ENCODE results near the gene MYO9B.
"Not testable (repeated sequence)": the region's sequence is repeated elsewhere in the genome, so short reads cannot be mapped to it uniquely, and the experiment has no call there.

Gene MYO9B

GRCh38 chr19:17106964-17107363 lies 31.4 kb downstream of the MYO9B start:
- peaks cover 41% of the 10 kb centered on the region for H3K36me3 ChIP-seq (ENCODE audit: insufficient read depth, low read length)

DNA sequence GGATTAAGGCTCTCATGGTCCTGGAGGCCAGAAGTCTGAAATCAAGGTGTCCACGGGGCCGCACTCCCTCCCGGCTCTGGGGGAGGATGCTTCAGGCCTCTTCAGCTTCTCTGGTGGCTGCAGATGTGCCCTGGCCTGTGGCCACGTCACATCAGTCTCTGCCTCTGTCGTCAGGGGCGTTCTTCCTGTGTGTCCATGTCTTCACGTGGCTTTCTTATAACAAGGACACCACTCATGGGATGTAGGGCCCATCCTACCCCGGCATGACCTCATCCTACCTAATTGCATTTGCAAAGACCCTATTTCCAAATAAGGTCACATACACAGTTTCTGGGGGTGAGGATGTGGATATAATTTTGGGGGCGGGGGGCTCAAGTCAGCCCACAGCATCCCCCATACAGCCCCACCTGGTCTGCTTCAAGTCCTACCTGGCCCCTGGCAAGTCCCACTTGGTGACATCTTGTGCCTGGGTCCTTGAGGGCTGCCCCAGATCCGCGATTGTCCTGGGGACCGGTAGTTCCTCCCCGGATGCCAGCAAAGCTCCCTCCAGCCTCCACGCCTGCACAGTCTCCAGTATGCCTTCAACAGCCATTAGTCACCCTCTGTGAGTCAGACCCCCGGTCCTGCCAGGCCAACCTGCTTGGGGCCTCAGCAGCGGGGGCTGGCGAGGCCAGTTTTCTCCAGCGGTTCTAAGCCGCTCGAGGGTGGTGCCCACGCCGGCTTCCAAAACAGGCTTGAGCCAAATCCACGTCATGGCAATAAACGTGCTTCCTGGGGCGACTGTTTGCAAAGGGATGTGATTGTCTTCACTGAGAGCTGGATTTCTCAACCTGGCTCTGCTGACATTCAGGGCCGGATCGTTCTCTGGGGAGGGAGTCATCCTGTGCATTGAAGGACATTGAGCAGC lies 32.2 kb downstream of the MYO9B start:
- Histone ChIP-seq H3K27me3 (ENCODE audit: insufficient read depth, low read length) (no peaks in the 10 kb centered on the region), H3K9me3 (ENCODE audit: low read length) (peaks cover 7% of the 10 kb centered on the region), H3K36me3 (ENCODE audit: insufficient read depth, low read length) (peaks cover 39% of the 10 kb centered on the region), H3K4me3 (ENCODE audit: low read length) (no peak overlapping the region), H3K4me1 (ENCODE audit: insufficient read depth, low read length) (no peaks in the 10 kb centered on the region), H2AFZ (ENCODE audit: low read depth, low read length) (no peak overlapping the region)

More at GRCh38 chr19:17106964-17107363, 31.4 kb downstream of the MYO9B start:
- H3K9me3 ChIP-seq (ENCODE audit: low read length): peaks cover 13% of the 10 kb centered on the region
- not testable (repeated sequence) for H2AFZ ChIP-seq (ENCODE audit: low read depth, low read length); H3K4me1 ChIP-seq (ENCODE audit: insufficient read depth, low read length); H3K4me3 ChIP-seq (ENCODE audit: low read length); H3K27me3 ChIP-seq (ENCODE audit: insufficient read depth, low read length)

DNA sequence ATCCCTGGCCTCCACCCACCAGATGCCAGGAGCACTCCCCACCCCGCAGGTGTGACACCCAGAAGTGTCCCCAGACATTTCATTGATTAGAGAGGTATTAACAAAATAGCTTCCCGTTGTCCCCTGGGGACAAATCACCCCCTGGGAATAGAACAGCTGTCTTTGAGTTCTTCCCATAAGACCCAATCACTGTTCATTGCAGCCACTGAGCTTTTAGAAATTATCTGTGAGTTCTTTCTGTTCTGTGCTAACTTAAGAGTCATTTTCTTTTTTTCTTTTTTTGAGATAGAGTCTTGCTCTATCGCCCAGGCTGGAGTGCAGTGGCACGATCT lies 32.8 kb downstream of the MYO9B start:
- Histone ChIP-seq H3K4me3 (ENCODE audit: low read length) (no peak overlapping the region), H3K27me3 (ENCODE audit: insufficient read depth, low read length) (no peaks in the 10 kb centered on the region), H3K9me3 (ENCODE audit: low read length) (peaks cover 2% of the 10 kb centered on the region), H3K4me1 (ENCODE audit: insufficient read depth, low read length) (no peaks in the 10 kb centered on the region), H2AFZ (ENCODE audit: low read depth, low read length) (no peak overlapping the region), H3K36me3 (ENCODE audit: insufficient read depth, low read length) (peaks cover 34% of the 10 kb centered on the region)

GRCh38 chr19:17109300-17109699 lies 33.7 kb downstream of the MYO9B start:
- no peak overlapping the region for H2AFZ ChIP-seq (ENCODE audit: low read depth, low read length)
- H3K4me1 ChIP-seq (ENCODE audit: insufficient read depth, low read length): no peaks in the 10 kb centered on the region
- peaks cover 31% of the 10 kb centered on the region for H3K36me3 ChIP-seq (ENCODE audit: insufficient read depth, low read length)
- peaks cover 1% of the 10 kb centered on the region for H3K9me3 ChIP-seq (ENCODE audit: low read length)
- H3K27me3 ChIP-seq (ENCODE audit: insufficient read depth, low read length): no peaks in the 10 kb centered on the region
- H3K4me3 ChIP-seq (ENCODE audit: low read length): no peak overlapping the region

DNA sequence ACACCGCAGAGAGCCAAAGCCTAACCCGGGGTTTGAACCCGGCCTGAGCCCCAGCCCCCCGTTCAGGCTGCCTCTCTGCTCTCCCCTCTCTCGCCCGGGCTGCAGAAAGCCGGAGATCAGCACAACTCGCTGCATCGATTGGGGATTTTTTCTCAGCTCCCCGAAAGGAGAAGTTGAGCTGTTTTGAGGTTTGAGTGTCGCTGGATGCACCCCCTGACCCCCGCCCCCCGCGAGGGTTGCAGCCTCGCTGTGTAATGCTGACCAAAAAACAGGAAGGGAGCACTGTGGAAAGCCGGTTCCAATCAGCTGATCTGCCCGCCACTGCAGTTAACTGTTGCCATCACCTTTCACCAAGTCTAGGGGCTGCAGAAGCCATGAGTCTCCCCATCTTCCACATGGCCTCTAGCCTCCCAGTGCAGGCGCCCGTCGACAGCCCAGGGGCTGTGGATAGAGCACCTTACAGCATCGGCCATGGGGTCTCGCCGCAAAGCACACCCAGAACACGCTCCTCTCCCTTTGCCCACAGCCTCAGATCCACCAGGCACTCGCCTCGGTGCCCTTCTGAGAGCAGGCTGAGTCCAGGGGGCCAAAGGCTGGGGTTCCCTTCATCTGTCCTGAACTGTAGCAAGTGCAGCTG lies 34.5 kb downstream of the MYO9B start:
- peaks cover 29% of the 10 kb centered on the region for H3K36me3 ChIP-seq (ENCODE audit: insufficient read depth, low read length)
- H3K4me1 ChIP-seq (ENCODE audit: insufficient read depth, low read length): no peaks in the 10 kb centered on the region
- H3K9me3 ChIP-seq (ENCODE audit: low read length): peaks cover 1% of the 10 kb centered on the region
- no peak overlapping the region for H2AFZ ChIP-seq (ENCODE audit: low read depth, low read length)
- H3K4me3 ChIP-seq (ENCODE audit: low read length): no peak overlapping the region
- no peaks in the 10 kb centered on the region for H3K27me3 ChIP-seq (ENCODE audit: insufficient read depth, low read length)

DNA sequence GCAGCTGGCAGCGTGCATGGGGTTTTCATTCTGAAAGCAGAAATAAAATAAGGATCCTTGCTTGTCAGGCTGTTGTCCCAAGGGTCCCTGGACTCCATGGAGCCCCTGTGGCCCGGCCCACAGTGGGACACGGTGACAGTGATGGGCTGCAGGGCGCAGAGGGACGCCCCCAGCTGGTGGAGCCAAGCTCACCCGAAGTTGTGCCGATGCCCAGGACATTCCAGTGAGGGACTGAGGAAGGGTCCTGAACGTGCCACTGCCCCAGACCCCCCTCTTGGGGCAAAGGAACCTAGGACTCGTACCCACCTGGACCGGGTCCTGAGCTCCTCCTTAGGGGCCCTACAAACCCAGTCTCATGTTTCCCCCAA lies 35.0 kb downstream of the MYO9B start:
- Histone ChIP-seq H3K9me3 (ENCODE audit: low read length) (peaks cover 1% of the 10 kb centered on the region), H3K27me3 (ENCODE audit: insufficient read depth, low read length) (no peaks in the 10 kb centered on the region), H3K4me1 (ENCODE audit: insufficient read depth, low read length) (no peaks in the 10 kb centered on the region), H3K36me3 (ENCODE audit: insufficient read depth, low read length) (peaks cover 29% of the 10 kb centered on the region), H3K4me3 (ENCODE audit: low read length) (no peak overlapping the region), H2AFZ (ENCODE audit: low read depth, low read length) (no peak overlapping the region)

DNA sequence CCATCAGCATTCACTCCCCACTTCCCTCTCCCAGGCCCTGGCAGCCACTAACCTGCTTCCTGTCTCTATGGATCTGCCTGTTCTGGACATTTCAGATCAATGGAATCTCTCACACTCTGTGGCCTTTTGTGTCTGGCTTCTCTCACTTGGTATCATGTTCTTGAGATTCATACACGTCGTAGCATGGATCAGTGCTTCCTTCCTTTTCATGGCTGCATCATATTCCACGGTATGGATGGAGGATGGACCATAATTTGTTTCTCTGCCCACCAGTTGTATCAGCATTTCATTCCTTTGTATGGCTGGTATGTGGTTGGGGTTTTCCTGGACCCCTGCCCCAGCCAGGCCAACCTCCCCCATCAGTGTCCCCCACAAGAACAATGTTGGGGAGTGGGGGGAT lies 36.2 kb downstream of the MYO9B start:
- no peak overlapping the region for H3K4me3 ChIP-seq (ENCODE audit: low read length)
- no peak overlapping the region for H2AFZ ChIP-seq (ENCODE audit: low read depth, low read length)
- no peaks in the 10 kb centered on the region for H3K4me1 ChIP-seq (ENCODE audit: insufficient read depth, low read length)
- H3K27me3 ChIP-seq (ENCODE audit: insufficient read depth, low read length): no peaks in the 10 kb centered on the region
- H3K9me3 ChIP-seq (ENCODE audit: low read length): peaks cover 1% of the 10 kb centered on the region
- H3K36me3 ChIP-seq (ENCODE audit: insufficient read depth, low read length): peaks cover 28% of the 10 kb centered on the region

- H3K36me3 ChIP-seq (ENCODE audit: insufficient read depth, low read length): peaks cover 28% of the 10 kb centered on the region
Observed at GRCh38 chr19:17112271-17112670, 36.7 kb downstream of the MYO9B start.

DNA sequence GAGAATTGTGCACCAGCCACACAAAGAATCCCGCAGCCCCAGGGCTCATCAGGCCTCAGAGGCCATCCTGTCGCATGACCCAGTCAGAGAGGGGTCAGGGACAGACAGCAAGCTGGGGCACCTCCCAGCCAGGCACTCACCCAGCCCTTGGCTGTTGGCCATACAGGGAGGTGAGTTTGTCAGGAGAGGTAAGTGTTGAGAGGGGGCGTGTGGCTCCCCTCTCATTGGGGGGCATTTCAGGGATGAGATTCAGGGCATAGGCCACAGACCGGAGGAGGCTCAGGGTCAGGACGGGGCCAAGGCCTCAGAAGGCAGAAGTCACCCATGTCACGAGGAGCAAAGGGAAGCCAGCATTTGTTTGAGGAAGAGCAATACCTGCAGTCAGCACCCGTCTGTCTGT lies 37.1 kb downstream of the MYO9B start:
- no peaks in the 10 kb centered on the region for H3K27me3 ChIP-seq (ENCODE audit: insufficient read depth, low read length)
- H3K36me3 ChIP-seq (ENCODE audit: insufficient read depth, low read length): peaks cover 28% of the 10 kb centered on the region
- peaks cover 1% of the 10 kb centered on the region for H3K9me3 ChIP-seq (ENCODE audit: low read length)
- no peak overlapping the region for H3K4me3 ChIP-seq (ENCODE audit: low read length)
- H2AFZ ChIP-seq (ENCODE audit: low read depth, low read length): no peak overlapping the region
- H3K4me1 ChIP-seq (ENCODE audit: insufficient read depth, low read length): no peaks in the 10 kb centered on the region

More at GRCh38 chr19:17112271-17112670, 36.7 kb downstream of the MYO9B start:
- Histone ChIP-seq H3K27me3 (ENCODE audit: insufficient read depth, low read length) (no peaks in the 10 kb centered on the region), H3K4me3 (ENCODE audit: low read length) (no peak overlapping the region), H3K9me3 (ENCODE audit: low read length) (peaks cover 1% of the 10 kb centered on the region), H2AFZ (ENCODE audit: low read depth, low read length) (no peak overlapping the region), H3K4me1 (ENCODE audit: insufficient read depth, low read length) (no peaks in the 10 kb centered on the region)

DNA sequence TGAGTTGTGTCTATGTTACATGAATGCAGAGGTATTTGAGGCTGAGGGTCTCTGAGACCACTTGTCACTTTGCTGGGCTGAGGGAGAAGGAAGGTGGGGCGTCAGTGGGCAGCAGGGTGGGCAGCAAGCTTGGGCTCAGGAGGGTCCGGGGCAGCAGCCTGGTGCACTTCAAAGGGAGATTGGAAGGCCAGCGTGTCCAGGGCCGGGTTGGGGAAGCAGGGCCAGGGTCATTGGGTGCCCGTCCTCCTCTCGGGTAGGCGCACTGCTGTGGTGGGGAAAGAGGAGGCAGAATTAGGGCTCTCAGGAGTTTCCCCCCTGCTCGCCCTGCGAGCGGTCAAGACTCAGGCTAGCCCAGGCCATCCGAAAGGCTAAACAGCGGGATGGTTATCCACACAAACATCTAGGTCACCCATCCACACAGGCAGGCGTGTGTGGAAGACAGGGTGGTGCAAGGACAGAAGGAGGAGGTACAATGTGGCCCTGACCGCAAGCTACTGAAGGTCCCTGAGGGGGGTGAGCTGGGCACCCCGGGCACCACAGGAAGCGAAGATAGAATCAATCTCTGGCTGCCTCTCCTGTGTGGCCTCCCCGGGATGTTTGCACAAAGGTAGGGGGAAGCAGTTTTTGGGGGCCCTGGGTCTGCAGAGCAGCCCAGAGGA lies 37.7 kb downstream of the MYO9B start:
- H2AFZ ChIP-seq (ENCODE audit: low read depth, low read length): no peak overlapping the region
- no peak overlapping the region for H3K4me3 ChIP-seq (ENCODE audit: low read length)
- H3K27me3 ChIP-seq (ENCODE audit: insufficient read depth, low read length): no peaks in the 10 kb centered on the region
- H3K36me3 ChIP-seq (ENCODE audit: insufficient read depth, low read length): peaks cover 28% of the 10 kb centered on the region
- H3K9me3 ChIP-seq (ENCODE audit: low read length): peaks cover 1% of the 10 kb centered on the region
- no peaks in the 10 kb centered on the region for H3K4me1 ChIP-seq (ENCODE audit: insufficient read depth, low read length)

DNA sequence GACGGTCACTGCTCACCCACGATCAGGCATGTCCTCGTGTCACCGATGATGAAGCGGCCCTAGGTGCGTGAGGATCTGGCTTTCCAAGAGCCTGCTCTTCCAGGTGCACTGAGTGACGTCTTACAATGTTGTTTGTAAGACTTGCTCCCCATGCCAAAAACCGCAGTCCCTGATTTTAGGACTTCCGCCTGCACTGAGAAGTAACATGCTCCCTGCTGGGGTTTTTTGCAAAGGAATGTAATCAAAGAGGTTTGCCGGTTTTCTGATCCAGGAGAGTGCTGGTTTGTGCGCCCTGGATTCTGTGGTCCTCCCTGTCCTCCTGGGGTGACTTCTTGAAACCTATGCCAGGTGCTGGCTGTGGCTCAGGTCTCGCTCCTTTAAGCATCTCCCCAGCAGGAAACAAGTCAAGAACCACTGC lies 38.8 kb downstream of the MYO9B start:
- H2AFZ ChIP-seq (ENCODE audit: low read depth, low read length): no peak overlapping the region
- H3K36me3 ChIP-seq (ENCODE audit: insufficient read depth, low read length): peaks cover 31% of the 10 kb centered on the region
- no peak overlapping the region for H3K4me3 ChIP-seq (ENCODE audit: low read length)
- no peaks in the 10 kb centered on the region for H3K4me1 ChIP-seq (ENCODE audit: insufficient read depth, low read length)
- H3K27me3 ChIP-seq (ENCODE audit: insufficient read depth, low read length): no peaks in the 10 kb centered on the region
- peaks cover 1% of the 10 kb centered on the region for H3K9me3 ChIP-seq (ENCODE audit: low read length)

GRCh38 chr19:17116996-17117702 lies 41.6 kb downstream of the MYO9B start:
- H3K36me3 ChIP-seq (ENCODE audit: insufficient read depth, low read length): peaks cover 23% of the 10 kb centered on the region
- H3K4me3 ChIP-seq (ENCODE audit: low read length): no peak overlapping the region
- no peak overlapping the region for H2AFZ ChIP-seq (ENCODE audit: low read depth, low read length)
- H3K27me3 ChIP-seq (ENCODE audit: insufficient read depth, low read length): no peaks in the 10 kb centered on the region
- no peaks in the 10 kb centered on the region for H3K4me1 ChIP-seq (ENCODE audit: insufficient read depth, low read length)
- no peaks in the 10 kb centered on the region for H3K9me3 ChIP-seq (ENCODE audit: low read length)

DNA sequence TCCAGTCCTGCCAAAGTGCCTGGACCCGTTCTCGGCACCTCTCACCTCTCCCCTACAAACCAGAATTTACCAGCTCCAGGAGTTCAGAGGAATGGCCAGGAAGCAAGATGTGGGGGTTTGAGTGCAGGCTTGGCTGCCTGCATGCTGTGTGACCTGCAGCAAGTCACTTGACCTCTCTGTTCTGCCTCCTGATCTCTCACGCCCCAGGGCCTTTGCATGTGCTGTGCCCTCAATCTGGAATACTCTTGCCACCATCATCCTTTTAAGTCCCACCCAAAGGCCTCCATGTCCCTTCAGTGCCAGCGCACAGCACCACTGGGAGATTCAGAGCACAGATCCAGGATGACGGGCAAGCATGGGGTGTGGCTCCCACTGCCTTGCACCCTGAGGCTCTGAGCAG lies 43.4 kb downstream of the MYO9B start:
- no peak overlapping the region for H2AFZ ChIP-seq (ENCODE audit: low read depth, low read length)
- H3K4me3 ChIP-seq (ENCODE audit: low read length): no peak overlapping the region
- no peaks in the 10 kb centered on the region for H3K27me3 ChIP-seq (ENCODE audit: insufficient read depth, low read length)
- H3K9me3 ChIP-seq (ENCODE audit: low read length): no peaks in the 10 kb centered on the region
- peaks cover 21% of the 10 kb centered on the region for H3K36me3 ChIP-seq (ENCODE audit: insufficient read depth, low read length)
- no peaks in the 10 kb centered on the region for H3K4me1 ChIP-seq (ENCODE audit: insufficient read depth, low read length)
